Omental fat pad (tissue), 4 donors: ENCODE results near the gene CNEP1R1. TPM values are rescaled to one million over a fixed set of nuclear protein-coding genes. Genes with fewer than 3 reads are reported as not detected.

ENCODE experiments used
- ATAC-seq: fragments of 150-250 bp; one replicate; pipeline ENCODE4 v1.9.1; 2016; ENCODE audit warnings: mild to moderate bottlenecking, moderate library complexity; ENCODE audit not compliant: low FRiP score
- DNase-seq: peaks from one replicate; pipeline ENCODE4 v3.0.0-alpha.2; 2019; ENCODE audit warnings: low spot score
- CTCF ChIP-seq, 3 donors: fragments of 450-650 bp; IDR thresholded peaks; one replicate each; pipeline ENCODE4 v1.5.1; 2016 to 2017; ENCODE audit warnings: antibody characterized with exemption in 3 of 3, mild to moderate bottlenecking in 3 of 3, moderate library complexity in 2 of 3
- total RNA-seq, 4 donors: library from RNA; depleted of rRNA; stranded (reverse); fragments of >200 nt; gene quantifications; one replicate each; pipeline ENCODE4 v1.1.0, GENCODE V29; 2016

The CNEP1R1 gene
- total RNA-seq, 4 donors from 2014 or later: 15.1 to 29.5 (median 21.1) TPM

DNA sequence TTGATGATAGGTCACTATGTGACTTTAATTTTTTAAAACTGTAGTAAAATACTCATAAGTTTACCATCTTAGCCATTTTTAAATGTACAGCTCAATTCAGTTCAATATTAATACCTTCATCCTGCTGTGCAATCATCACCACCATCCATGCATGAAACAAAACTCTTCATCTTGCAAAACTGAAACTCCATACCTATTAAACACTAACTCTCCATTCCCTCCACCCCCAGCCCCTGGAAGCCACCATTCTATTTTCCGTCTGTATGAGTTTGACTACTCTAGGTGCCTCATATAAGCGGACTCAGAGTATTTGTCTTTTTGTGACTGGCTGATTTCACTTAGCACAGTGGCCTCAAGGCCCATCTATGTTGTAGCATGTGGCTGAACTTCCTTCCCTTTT is 9.4 kb upstream of the CNEP1R1 start:
- no peak for DNase-seq
- no peak for ATAC-seq
- no peak for TF ChIP-seq CTCF (IDR thresholded peaks at IDR 0.05)

GRCh38 chr16:50017553-50017952 is 7.5 kb upstream of the CNEP1R1 start:
- DNase-seq (no peak), ATAC-seq (no peak)
- no peak for TF ChIP-seq CTCF (IDR thresholded peaks at IDR 0.05)

DNA sequence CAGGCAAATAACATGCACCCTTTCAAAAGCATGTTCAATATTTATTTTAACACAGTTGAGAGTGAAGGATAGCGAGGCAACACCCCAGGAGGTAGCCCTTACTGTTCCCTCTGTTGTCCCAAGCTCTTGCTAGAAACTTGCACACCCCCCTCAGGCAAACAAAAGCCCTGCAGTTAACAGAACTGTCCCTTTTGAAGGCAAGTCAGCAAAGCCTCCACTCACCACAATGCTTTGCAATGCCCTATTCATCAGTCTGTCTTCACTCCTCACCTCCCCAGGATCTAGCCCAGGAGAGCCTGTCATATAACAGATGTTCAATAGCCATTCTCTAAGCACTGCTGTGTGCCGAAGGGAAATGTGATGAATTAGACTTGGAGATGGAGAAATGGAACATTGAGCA is 3.5 kb upstream of the CNEP1R1 start:
- ATAC-seq (no peak), DNase-seq (no peak)
- no peak for TF ChIP-seq CTCF (IDR thresholded peaks at IDR 0.05)

- ATAC-seq: no peak
- no peak for TF ChIP-seq CTCF (IDR thresholded peaks at IDR 0.05)
- DNase-seq: no peak
Observed at GRCh38 chr16:50023641-50024040, 1.4 kb upstream of the CNEP1R1 start.

DNA sequence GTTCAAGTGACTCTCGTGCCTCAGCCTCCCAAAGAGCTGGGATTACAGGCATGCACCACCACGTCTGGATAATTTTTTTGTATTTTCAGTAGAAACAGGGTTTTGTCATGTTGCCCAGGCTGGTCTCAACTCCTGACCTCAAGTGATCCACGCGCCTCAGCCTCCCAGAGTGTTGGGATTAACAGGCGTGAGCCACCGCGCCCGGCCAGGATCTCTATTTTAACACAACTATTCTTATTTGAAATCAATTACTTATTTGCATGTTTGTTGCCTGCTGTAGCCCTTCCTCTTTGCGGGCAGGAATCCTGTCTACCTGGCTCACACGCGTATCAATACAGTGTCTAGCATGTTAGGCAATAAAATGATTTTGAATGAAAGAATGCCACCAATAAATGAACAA is 818 bp upstream of the CNEP1R1 start:
- TF ChIP-seq CTCF (IDR thresholded peaks at IDR 0.05): no peak
- ATAC-seq (no peak), DNase-seq (no peak)

DNA sequence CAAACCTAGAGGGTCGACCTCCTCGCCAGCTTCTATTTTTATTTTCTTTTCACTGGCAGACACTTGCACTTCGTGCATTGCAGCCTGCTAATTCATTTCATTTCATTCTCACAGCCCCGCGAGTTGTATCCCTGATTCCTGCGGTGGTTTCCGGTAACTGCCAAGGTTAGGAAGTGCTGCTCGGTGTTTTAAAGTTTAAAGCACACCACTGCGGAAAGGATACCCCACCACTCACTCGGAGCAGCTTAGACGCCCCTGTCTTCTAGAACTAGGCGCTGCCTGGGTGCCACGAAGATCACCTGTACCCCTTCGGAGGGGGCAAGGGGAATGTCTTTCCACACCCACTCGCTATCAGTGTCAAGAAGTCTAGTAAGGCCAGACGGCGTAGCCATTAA is 509 bp downstream of the CNEP1R1 start:
- ATAC-seq (peak; percentile 21), DNase-seq (no peak)
- no peak for TF ChIP-seq CTCF (IDR thresholded peaks at IDR 0.05)

DNA sequence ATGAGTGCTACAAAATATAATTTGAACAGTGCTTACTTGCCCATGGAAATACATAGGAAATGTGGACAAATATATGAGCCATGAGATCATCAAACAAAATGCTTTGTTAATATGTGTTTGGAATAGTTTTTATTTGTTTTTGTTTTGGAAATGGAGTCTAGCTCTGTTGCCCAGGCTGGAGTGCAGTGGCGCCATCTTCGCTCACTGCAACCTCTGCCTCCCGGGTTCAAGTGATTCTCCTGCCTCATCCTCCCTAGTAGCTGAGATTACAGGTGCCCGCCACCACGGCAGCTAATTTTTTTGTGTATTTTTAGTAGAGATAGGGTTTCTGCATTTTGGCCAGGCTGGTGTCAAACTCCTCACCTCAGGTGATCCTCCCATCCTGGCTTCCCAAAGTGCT is 2.8 kb downstream of the CNEP1R1 start:
- ATAC-seq (no peak), DNase-seq (no peak)
- no peak for TF ChIP-seq CTCF (IDR thresholded peaks at IDR 0.05)
